GM12874 (cell line): Measurements from ENCODE around the gene KRT5.

ENCODE experiments used
- CTCF ChIP-seq: IDR thresholded peaks from 2 replicates; pipeline ENCODE4 v1.5.1; 2011; ENCODE audit warnings: low read depth, mild to moderate bottlenecking, control low read depth, low read length, moderate library complexity; ENCODE audit not compliant: insufficient read depth

Gene KRT5

GRCh38 chr12:52517888-52518287 is 2.3 kb downstream of the KRT5 start:
- TF ChIP-seq CTCF: no peak

- TF ChIP-seq CTCF: no peak
These were observed 3.0 kb downstream of the KRT5 start for GRCh38 chr12:52517005-52517835.

GRCh38 chr12:52515927-52516831 is 4.0 kb downstream of the KRT5 start:
- TF ChIP-seq CTCF: no peak

GRCh38 chr12:52515319-52515646 is 4.9 kb downstream of the KRT5 start:
- no peak for TF ChIP-seq CTCF

GRCh38 chr12:52514471-52515318 is 5.5 kb downstream of the KRT5 start:
- no peak for TF ChIP-seq CTCF

- TF ChIP-seq CTCF: no peak
These were observed 6.5 kb downstream of the KRT5 start for GRCh38 chr12:52513736-52514135.

GRCh38 chr12:52508211-52508610 is 12.0 kb downstream of the KRT5 start:
- TF ChIP-seq CTCF: no peak
